PFSK-1 (cell line): ENCODE measurements around the gene MPEG1.

ENCODE experiments used
- POLR2AphosphoS5 ChIP-seq: IDR thresholded peaks from 2 replicates; pipeline ENCODE4 v1.6.1; 2012; ENCODE audit warnings: low read depth, mild to moderate bottlenecking, control low read depth, low read length, moderate library complexity
- SIN3A ChIP-seq: IDR thresholded peaks from 2 replicates; pipeline ENCODE4 v1.6.1; 2012; ENCODE audit warnings: mild to moderate bottlenecking, low read length, moderate library complexity, borderline replicate concordance; ENCODE audit not compliant: insufficient read depth
- TAF1 ChIP-seq: IDR thresholded peaks from 2 replicates; pipeline ENCODE4 v1.6.1; 2012; ENCODE audit warnings: low read length, control low read depth, borderline replicate concordance; ENCODE audit not compliant: insufficient read depth

DNA sequence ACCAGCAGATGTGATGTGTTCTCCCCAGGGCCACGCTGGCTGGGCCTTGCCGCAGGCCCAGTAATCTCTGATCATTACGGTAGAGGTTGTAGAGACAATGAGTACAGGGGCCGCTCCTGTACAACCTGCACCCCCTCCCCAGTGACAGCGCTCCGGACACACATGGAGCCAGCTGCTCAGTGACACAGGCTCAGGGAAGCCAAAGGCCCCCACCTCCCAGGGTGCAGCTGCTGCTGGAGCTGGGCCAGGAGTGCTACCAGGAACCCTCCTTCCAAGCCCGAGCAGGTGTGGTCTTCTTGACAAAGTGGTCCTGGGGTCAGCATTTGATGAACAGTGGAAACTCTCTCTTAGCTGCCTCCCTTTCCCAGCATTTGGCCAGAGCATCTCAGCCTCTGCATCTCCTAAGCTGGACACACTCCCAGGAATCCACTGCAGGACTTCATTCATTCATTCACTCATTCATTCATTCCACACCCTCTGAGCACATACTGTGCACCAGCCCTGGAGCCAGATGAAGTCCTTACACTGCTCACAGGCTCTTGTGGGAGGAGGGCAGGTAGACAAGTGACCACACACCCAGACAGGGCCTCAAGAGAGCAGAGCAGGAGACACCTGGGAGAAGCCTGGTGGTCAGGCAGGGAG lies 49.6 kb upstream of the MPEG1 start:
- TF ChIP-seq SIN3A (no peak), POLR2AphosphoS5 (no peak), TAF1 (no peak)
